GM21737 (cell line): ENCODE data around the gene PADI4.

ENCODE experiments used
- ATAC-seq: cut with Tn5 transposase; IDR thresholded peaks from one replicate; pipeline ENCODE4 v1.9.1; 2021; ENCODE audit warnings: mild to moderate bottlenecking, moderate library complexity; ENCODE audit not compliant: unreplicated experiment

Gene PADI4

DNA sequence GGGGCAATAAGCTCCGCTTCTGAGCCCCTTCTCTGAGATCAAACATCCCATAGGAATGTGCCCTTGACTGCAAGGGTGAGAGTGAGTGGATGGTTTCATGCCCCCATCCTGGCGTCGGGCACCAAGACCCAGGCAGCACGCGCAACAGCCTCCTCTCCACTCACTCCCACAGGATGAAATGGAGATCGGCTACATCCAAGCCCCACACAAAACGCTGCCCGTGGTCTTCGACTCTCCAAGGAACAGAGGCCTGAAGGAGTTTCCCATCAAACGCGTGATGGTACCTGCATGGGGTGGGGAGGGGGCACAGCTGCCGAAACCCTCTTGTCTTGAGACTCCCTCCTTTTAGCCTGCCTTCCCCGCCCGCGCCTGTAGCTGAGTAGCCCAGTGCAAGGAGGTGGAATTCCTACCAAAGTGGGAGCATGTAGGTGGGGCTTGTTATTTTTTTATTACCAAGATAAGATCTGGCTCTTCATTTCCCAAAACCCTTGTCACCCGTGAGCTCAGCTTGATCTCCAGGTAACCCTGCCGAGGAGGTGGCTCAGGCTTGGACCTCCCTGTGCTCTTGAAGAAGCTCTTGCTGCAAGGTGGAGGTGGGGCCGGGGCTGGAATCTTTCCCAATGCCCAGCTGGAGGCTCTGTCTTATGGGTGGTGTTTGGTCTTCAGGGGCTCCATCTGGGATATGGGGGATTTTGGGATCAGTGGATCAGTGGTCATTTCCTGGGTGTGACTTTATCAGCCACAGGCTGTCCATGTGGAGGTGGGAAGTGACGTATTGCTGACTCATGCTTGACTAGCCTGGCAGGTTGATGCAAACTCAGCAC lies 40.0 kb downstream of the PADI4 start:
- ATAC-seq: no peak

DNA sequence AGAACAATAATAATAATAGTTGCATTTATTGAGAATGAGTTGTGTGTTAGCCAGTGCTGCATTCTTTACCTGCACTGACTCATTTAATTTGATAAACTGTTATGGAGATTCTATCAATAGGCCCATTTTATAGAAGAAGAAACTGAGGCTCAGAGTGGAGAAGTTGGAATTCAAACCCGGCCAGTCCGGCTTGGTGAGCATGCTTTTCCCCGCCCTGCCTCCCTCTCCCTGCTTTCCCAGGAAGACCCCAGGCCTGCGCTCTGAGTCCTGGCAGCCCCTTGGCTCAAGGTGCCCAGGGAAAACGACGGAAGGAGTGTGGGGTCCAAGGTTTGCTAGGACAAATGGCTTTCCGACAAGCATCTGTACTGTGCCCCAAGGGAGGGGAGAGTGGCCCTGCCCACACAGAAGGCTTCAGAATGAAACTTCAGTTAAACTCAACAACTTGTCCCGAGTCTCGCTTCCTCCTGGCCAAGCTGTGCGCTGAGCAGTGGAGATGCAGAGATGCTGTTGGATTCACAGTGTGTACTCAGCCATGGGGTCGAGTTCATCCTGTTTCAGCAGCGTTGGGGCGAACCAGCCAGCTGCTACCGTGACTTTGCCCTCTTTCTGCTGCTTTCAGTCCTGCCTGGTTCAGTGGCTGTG lies 40.7 kb downstream of the PADI4 start:
- no peak for ATAC-seq

DNA sequence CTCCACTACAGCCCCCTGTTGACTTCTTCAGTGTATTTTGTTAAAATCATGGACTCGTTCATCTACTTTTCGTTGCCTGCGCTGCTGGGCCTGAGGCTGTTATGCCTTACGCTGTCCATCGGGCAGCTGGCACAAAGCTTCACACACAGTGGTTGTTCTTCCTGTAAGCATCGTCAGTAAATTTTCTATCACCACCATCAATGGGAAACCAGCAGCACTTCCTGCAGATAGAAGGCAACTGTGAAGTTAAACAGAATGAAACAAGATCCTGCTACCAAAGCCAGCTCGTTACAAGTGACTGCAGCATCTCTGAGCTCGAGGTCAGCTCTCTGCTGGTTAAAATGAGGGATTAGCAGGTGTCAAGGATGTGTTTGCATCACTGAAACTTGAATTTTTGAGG lies 42.1 kb downstream of the PADI4 start:
- ATAC-seq: no peak

DNA sequence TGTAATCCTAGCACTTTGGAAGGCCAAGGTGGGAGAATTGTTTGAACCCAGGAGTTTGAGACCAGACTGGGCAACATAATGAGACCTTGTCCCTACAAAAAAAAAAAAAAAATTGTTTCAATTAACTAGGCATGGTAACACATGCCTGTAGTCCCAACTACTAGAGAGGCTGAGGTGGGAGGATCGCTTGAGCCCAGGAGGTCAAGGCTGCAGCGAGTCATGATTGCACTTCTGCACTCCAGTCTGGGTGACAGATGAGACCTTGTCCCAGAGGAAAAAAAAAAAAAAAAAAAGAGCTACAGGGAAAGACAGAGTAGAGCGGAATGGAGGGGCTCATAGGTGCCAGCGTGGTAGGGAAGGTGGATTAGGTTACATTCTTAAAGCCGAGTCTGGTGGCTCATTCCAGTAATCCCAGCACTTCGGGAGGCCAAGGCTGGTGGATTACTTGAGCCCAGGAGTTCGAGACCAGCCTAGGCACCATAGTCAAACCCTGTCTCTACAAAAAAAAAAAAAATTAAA lies 43.0 kb downstream of the PADI4 start:
- no peak for ATAC-seq

DNA sequence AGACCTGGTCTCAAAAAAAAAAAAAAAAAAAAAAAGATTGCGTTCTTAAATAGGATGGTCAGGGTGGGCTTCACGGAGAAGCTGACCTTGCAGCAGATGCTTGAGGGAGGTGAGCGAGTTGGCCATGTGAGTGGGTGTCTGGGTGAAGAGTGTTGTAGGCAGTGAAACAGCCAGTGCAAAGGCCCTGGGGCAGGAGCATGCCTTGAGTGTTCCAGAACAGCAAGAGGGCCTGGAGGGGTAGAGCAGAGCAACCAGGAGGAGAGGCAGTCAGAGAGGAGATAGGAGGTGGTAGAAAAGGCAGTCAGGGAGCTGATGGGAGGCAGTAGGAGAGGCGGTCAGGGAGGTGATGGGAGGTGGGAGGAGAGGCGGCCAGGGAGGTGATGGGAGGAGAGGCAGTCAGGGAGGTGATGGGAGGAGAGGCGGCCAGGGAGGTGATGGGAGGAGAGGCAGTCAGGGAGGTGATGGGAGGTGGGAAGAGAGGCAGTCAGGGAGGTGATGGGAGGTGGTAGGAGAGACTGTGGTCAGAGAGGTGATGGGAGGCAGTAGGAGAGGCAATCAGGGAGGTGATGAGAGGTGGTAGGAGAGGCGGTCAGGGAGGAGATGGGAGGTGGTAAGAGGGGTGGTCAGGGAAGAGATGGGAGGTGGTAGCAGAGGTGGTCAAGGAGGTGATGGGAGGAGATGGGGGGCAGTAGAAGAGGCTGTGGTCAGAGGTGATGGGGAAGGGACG lies 43.8 kb downstream of the PADI4 start:
- ATAC-seq: no peak

DNA sequence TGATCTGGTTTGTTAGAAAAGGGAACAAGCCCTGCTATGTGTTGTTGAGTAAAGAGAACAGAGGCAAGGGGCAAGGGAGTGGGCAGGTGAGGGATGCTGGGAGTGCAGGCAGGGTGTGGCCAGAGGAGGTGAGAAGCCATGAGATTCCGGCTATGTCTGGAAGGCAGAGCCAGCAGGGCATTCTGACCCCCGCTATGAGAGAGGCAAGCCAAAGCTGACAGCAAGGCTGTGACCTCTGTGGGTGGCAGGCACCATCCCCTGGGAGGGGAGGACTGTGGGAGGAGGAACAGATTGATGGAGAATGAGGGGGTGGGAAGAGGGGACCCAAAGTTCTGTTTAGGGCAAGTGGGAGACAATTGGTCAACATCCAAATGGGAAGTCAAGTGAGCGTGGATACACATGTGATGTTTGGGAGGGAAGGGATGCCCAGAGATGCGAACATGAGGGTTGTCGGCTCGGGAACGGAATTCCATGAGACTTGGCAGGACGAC lies 44.5 kb downstream of the PADI4 start:
- ATAC-seq: no peak

DNA sequence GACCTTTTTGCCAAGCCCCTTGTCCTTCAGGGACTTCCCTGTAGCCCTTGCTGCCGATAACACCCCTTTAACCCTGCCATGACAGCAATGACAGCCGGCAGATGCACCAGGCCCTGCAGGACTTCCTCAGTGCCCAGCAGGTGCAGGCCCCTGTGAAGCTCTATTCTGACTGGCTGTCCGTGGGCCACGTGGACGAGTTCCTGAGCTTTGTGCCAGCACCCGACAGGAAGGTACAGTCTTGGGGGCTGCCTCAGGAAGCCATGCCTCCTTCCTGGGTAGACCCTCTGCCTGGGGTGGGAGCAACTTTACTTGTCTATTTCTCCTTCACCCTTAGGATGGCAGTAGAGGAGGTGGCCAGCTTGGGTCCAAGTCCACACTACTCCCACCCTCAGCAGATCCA lies 47.9 kb downstream of the PADI4 start:
- no peak for ATAC-seq

DNA sequence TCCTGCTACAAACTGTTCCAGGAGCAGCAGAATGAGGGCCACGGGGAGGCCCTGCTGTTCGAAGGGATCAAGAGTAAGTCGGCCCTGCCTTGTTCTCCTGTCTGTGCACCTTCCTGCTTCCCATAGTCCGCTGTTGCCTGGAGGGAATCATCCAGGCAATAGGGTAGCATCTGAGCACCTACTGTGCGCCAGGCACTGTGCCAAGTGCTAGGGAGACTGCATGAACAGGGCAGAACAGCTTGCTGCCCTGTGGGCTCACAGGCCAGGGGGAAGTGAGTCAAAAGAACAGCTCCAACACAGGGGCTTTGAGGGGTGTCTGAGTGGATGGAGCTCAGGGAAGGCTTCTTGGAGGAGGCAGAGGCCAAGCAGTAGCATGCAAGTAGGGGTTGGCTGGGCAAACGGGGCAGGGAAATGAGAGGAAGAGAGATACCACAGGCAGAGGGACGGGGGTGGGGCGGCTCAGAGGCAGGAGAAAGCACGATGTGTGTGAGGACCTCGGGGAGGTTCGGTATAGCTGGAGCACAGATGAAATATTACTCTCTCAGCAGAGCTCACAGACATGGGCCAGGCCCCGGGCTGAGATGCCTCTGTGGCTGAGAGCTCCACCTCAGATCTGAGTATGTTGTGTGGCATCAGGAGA lies 48.5 kb downstream of the PADI4 start:
- no peak for ATAC-seq

DNA sequence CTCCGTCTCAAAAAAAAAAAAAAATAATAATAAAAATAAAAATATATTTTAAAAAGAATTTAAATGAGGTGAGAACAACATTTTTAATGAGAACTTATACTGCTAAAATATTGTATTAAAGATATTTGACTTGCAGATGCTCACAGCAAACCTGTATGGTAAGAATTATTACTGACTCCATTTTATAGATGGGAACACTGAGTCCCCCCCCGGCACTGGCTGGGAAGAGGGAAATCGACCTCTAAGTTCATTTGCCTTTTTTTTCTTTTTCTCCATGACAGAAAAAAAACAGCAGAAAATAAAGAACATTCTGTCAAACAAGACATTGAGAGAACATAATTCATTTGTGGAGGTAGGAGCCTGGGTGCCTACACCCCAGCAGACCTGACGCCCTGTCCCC lies 50.6 kb downstream of the PADI4 start:
- ATAC-seq: no peak

DNA sequence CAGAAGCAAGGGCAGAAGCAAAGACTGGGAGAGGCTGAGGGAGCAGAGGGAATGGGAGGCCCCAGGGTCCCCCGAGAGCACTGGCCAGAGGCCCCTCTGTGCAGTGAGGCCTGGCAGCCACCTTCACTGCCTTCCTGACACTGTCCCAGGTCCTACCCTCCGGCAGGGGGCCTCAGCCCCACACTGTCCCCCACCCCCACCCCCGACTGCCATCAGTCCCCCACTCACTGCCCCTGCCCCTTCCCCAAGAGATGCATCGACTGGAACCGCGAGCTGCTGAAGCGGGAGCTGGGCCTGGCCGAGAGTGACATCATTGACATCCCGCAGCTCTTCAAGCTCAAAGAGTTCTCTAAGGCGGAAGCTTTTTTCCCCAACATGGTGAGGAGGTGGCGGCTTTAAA lies 51.0 kb downstream of the PADI4 start:
- ATAC-seq: no peak

DNA sequence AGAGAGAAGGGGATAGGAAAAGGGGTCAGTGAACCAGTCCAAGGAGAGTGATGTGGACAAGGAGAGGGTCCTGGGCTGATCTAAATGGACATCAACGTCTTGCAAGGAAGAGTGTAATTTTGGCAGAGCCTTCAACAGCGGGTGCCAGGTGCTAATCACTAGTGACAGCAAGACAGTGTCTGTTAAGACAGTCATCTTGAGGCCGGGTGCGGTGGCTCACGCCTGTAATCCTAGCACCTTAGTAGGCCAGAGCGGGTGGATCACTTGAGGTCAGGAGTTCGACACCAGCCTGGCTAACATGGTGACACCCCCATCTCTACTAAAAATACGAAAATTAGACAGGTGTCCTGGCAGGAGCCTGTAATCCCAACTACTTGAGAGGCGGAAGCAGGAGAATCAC lies 51.8 kb downstream of the PADI4 start:
- no peak for ATAC-seq

DNA sequence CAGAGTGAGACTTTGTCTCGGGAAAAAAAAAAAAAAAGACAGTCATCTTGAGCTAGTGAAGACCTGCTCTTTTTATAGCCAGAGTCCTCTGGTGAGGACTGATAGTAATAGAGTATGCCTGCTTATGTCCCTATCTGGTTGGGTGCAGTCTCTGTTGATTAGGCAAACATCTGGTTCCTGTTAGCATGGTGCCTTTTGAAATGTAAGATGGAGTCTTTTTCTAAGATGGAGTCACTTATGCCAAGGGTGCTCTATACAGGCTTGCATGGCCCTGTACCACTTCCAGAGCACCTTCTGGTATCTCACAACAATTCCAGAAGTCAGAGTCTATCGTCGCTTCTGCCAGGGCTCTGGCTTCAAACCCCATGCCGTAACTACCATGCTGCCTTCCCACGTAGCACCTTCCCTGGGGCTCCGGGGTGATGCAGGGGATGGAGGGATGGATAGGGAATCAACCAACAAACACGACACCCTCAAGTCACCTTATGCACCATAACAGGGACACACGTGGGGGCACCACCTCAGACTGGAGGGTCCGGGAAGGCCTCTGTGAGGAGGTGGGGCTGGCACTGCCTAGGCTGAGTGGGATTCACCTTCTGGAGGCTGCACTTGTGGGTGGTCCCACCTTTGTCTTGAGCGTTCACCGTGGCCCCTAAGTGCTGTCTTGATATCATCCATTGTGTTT lies 52.4 kb downstream of the PADI4 start:
- no peak for ATAC-seq

DNA sequence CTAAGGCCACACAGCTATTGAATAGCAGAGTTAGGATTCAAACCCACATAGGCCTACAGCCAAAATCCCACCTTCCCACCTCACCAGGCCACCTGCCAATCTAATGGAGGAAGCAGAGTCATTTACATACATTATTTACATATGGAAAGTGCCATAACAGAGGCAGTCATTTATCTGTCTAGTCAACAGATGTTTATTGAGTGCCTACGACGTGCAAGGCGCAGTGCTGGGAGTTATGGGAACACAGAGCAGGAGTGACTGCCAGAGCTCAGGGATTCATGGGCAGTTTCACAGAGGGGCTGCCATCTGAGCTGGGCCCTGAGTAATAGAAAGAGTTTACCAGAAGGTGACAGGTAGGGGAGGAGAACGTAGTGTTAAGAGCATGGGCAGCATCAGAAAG lies 53.7 kb downstream of the PADI4 start:
- no peak for ATAC-seq

DNA sequence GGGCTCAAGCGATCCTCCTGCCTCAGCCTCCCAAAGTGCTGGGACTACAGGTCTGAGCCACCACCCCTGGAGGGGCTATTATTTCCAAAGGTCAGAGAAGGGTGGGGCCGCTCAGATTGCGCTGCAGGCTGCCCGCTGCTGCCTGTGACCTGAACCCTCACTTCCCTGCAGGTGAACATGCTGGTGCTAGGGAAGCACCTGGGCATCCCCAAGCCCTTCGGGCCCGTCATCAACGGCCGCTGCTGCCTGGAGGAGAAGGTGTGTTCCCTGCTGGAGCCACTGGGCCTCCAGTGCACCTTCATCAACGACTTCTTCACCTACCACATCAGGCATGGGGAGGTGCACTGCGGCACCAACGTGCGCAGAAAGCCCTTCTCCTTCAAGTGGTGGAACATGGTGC lies 55.4 kb downstream of the PADI4 start:
- no peak for ATAC-seq

DNA sequence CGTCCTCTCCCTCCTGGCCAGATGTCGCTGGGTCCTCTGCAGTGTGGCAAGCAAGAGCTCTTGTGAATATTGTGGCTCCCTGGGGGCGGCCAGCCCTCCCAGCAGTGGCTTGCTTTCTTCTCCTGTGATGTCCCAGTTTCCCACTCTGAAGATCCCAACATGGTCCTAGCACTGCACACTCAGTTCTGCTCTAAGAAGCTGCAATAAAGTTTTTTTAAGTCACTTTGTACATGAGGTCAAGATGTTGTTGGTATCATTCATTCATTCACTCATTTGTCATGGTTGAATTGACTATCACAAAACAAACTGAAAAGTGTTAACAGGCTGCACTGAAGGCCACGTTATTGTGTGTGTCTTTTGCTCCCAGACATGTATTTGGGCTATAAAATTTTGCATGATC lies 55.8 kb downstream of the PADI4 start:
- no peak for ATAC-seq

DNA sequence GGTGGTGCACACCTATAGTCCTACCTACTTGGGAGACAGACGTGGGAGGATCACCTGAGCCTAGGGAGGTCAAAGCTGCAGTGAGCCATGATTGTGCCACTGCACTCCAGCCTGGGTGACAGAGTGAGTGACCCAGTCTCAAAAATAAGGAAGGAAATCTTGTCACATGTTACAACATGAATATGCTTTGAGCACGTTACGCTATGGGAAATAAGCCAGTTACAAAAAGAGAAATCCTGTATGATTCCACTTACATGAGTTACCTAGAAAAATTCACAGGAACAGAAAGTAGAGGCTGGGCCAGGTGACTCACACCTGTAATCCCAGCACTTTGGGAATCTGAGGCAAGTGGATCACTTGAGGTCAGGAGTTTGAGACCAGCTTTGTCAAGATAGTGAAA lies 57.3 kb downstream of the PADI4 start:
- no peak for ATAC-seq

DNA sequence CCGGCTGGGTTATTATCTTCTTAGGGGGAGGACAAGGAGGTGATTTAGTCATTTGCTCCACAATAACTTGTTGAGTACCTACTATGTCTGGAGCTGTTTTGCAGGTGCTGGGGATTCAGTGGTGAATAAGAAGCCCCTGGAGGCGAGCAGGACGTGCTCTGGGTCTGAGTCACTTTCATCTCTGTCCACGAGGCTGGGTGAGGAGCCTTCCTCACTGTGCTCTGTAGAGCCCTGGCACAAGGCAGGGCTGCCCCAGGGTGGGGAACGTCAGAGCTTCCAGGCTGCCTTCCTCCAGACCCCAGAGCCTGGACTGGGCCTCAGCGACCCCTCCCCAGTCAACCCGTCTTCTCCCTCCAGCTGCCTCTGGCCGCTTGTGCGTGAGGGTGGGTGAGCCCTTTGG lies 61.5 kb downstream of the PADI4 start:
- no peak for ATAC-seq

DNA sequence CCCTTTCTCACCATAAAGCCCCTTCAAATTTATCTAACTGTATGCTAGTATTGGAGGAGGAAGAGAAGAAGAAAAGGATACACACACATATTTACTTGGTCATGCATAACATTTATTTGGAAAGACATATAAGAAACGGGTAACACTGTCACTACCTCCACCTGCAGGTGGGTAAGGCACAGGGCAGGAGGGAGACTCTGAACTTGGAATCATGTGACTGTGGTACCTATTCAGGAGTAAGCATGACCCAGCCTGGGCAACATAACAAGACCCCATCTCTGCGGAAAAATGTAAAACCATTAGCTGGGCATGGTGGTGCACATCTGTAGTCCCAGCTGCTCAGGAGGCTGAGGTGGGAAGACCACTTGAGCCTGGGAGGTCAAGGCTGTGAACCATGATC lies 62.6 kb downstream of the PADI4 start:
- ATAC-seq: no peak

DNA sequence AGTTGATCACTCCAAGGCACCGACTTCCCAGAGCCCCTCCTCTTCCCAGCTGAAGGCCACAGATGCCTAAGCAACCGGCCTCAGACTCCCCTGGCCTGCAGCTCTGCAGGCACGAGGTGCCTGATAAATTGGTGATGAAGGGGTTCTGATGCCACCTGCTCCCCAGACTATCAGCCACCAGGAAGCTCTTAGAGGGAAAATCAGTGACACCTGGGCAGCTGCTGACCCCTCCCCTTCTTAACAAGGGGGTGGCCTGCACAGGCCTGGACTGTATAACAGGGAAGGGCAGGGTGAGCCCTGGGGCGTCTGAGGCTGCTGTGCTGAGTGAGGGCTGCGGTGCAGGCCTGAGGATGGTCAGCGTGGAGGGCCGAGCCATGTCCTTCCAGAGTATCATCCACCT lies 63.9 kb downstream of the PADI4 start, which contains the start of gene PADI6:
PADI6 (plus strand) TSS at position 301 of the 400 bp plus-strand sequence; CDS start at position 351, 50 bp downstream.
- no peak for ATAC-seq

DNA sequence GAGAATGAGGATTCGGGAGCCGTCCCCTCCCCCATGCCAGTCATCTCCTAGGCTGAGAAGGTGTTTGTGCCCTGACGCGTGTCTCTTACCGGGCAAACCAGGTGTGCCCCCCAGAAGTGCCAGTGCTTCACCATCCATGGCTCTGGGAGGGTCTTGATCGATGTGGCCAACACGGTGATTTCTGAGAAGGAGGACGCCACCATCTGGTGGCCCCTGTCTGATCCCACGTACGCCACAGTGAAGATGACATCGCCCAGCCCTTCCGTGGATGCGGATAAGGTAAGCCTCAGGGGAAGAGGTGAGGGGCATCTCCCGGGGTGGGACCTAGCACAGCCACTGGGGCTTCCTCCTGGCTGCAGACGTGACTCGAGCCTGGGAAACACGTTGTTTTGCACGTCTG lies 65.0 kb downstream of the PADI4 start:
- no peak for ATAC-seq
